Non-pigmented ciliary epithelial cell (primary cell): ENCODE measurements around the gene SV2A.
"Not testable (repeated sequence)": the region's sequence is repeated elsewhere in the genome, so short reads cannot be mapped to it uniquely, and the experiment has no call there.

ENCODE experiments used
- DNase-seq: peaks from one replicate; pipeline ENCODE4 v3.0.0-alpha.2; 2010; ENCODE audit warnings: low read depth

Gene SV2A

DNA sequence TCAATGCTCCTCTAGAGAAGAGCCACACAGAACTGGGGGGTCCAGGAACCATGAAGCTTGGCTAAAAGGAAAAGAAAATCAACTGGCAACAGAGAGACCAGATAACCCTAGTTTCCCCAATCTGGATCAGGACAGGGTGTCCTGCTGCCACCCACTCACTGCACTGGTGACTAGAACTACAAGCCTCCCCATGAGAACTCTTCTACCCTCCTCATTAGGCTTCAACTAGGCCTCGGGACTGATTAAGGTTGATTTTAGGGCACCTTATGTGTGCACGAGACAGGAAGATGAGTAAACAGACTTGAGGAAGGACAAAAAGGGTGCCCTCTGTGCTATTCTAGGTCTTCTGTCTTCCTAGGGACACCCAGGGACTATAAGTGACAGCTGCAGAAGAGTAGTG, 12.2 kb upstream of the SV2A start:
- DNase-seq: no peak

DNA sequence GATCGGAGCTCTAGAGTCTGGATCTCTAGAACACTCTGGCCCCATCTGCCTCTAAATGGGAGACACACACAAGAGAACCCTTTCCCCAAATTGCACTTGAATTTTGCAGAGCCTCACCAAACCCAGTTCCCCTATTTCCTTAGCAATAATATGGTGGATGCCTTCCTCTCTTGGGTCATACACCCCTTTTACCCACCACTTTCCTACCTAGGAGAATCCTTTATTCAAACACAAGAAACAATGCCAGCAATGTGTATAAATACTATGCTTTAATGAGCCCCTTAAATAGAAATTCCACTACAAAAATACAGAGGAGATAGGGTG, 10.7 kb upstream of the SV2A start:
- DNase-seq: no peak

DNA sequence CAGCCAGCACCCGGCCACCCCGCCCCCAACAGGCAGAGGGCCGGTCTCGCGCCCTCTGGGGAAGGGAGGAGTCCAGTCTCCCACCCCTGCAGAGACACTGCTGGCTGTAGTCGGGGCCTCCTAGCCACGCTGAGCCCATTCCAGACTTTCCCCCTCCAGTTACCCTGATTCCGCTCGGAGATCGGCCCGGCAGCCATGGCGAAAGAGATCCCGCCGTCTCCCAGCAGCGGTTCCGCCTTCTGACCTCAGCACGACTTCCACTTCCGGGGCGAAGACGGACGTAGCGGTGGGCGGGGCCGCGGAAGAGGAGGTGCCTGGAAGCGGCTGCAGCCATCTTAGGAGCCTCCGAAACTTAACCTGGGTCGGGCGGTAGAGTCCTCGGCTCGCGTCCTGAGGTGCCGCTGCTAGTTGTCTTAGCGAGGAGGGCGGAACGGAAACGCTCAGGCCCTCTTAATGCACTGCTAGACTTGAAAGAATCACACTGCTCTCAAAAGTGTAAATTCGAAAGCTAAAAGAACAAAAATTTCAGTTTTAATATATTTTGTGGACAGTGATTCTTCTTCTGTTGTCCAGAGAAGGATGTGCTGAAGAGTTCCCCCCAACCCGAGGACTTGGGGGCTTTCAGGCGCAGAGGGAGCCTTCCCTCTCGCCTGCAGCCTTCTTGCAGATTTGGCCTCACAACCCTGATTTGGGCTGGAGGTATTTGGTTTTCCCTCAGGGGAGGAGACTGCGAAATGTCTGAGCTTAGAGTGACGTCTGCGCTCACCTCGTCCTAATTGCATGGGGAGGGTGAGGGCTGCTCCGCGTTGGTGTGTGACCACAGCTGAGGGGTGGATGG, 10.1 kb upstream of the SV2A start, which contains the start of gene SF3B4:
SF3B4 (minus strand) TSS at position 241 of the 838 bp plus-strand sequence; CDS start at position 197, 44 bp downstream.
- peak; percentile 54 for DNase-seq

DNA sequence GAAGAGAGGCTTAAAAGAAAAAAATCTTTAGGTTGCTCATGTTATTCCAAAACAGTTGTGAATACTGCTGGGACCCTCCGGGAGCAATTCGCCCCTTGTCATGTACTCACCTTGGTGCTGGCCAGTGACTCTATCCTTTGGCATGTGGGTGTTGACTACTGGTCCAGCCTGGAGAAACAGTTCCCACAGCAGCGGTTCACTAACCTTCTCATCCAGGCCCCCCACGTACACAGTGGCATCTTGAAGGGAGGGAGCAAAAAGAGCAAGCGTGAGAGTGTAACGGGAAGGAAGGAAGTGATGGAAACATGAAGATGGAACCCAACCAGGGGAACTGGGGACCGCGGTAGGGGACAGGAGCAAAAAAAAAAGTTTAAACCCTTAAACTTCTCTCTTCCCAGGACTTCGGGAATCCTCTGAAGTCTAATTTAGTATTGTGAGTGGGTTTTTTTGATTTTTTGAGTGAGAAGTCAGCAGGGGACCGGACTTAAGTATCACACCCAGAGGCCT, 9.5 kb upstream of the SV2A start:
- DNase-seq: no peak

DNA sequence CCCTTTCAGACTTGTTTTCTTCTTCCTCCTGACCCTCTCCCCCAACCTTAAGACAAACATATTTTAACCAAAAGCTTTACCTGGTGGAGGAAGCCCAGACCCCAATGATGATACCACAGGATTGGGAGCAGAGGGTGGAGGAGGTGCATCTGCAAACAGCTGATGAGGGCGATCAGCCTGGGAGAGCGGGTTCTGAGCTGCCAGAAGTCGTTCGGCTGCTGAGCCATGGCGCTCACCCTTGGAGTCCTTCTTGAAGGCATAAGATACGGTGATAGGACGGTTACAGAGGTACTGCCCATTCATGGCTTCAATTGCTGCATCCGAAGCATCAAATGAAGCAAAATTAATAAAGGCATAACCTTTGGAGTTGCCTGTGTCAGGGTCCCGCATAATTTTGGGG, 8.7 kb upstream of the SV2A start:
- no peak for DNase-seq

DNA sequence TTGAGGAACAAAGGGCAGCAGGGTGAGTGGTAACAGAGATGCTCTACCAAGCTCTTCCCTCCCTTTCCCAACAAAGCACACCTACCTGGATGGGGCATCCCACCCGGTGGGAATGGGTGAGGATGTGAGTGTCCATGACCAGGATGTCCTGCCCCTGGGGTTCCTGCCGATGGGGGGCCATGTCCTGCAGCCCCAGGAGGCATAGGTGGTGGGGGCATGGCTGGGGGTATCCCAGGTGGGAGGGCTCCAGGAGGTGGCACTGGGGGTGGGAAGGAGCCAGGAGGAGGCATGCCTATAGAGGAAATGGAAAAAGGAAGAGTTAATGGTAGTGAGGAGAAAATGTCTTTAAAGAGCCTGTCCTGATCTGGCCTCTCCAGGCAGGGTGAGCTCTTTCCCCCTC, 8.1 kb upstream of the SV2A start:
- no peak for DNase-seq

DNA sequence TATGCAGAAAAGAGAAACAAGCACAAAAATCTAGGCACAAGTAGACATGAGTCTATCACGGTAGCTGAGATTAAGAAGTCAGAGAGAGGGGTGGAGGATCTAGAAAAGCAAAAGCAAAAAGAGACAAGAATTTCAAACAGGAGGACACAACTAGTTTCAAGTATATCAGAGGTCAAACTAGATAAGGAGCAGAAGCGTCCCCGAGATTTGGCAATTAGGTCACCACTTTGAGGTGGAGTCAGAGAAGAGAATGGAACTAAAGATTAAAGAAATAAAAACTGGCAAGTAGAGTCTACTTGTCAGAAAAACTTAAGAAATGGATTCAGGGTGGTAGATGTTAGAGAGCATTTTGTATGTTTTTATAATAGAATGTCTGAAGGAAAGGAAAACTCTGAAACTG, 7.7 kb upstream of the SV2A start:
- DNase-seq: no peak

DNA sequence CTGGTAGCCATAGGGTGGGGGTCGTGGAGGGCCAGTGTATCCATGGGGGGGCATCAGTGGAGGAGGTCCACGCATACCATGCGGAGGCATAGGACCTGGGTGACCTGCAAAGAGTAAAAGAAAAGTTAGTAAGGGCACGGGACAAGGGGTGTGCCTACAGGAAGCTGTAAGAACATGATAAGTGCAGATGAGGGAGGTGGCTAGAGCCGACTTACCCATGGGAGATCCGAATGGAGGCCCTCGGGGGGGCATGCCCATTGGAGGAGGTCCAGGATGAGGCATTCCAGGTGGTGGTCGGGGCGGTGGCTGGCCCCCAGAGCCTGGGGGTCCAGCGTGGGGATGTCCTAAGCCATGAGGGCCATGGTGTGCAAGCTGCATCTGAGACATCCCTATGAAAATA, 6.0 kb upstream of the SV2A start:
- DNase-seq: no peak

DNA sequence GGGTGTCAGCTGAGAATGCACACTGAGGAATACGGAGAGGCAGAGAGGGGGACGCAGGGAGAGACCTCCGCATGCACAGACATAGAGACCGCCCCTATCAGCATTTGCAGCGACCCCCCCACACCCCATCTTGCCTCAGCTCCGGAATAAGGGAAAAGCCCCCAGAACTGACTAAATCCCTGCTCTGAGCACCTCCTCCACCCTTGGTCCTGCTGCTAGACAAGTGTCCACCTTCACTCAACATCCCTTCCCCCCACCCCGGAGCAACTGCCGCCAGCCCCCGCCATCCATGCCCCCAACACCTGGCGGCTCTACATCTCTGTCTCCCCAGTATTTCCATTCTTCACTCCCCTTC, 769 bp downstream of the SV2A start:
- no peak for DNase-seq

DNA sequence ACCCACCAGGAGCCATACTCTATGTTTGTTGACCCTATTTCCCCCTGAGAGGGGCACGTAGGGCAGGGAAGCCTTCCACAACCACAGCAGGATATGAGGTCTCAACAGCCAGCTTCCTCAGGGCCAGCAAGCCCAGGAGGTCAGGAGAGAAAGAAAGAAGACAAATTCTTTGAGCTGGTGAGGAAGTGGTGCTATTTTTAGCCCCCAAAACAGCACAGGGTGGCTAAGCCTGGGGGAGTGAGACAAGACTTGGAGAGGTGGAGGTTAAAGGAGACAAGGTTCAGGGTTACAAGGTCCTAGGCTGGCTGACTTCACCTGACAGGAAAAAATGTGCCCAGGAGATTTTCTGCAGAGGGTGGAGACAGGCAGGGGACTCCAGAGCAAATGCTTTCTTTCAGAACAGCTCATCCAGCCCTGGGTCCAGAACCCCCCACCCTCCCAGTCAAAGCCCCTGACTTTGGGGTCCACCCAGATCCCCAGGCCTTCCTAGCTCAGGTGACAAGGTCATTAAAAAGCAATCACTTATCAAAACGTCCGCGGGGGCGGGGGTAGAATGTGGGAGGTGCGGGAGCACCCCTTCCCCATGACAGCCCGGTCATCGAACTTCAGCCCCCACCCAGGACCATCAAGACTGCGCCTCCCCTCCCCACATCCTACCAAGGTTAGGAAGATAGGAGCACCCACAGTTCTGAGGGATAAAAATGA, 1.3 kb downstream of the SV2A start:
- DNase-seq: no peak

DNA sequence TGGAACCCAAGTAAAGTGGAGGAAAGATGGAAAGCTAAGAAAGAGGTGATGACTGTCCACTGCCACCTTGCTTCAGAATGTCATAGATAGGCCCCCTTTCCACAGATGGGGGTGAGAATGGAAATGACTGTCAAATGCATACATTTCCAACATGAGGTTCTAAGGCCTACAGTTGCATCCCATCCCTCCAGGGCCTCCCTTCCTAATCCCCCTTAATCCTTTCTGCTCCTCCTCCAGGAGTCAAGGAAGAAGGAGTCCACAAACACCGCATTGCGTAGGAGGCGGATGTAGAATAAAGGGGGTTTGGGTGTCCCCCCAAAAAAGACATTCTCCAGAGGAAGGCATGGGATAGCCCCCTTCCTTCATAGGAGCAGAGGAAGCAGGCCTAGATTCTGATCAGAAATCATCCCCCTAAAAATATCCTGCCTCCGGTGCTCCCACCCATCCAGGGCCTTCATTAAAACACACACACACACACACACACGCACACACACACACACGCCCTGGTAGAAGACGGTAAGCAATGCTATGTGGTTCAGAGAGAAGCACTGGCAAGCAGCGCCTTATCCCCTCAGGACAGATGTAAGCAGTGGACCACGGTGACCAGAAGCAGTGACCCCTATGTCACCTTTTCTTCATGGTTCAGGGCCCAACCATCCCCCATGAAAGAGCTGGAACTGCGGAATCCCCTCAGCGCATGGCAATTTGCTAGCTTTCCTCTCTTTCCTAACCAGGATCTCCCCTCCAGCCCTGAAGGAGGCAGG, 2.0 kb downstream of the SV2A start:
- DNase-seq: no peak

DNA sequence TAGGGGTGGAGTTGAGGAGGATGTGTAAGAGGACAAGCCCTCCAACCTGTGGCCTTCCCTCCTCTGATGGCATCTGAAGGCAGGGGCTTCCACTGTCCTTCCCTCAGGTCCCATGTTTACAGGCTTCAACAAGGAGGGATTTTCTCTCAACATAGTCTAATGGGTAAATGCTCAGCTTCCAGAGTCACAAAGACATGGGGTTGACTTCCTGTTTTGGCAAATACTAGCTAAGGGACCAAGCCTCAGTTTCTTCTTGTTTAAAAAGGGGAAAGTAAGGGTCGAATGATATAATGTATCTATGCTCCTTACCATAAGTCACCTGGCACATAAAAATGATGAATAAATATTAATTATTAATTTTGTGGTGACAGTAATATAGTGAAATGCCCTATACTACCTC, 3.1 kb downstream of the SV2A start:
- DNase-seq: no peak

DNA sequence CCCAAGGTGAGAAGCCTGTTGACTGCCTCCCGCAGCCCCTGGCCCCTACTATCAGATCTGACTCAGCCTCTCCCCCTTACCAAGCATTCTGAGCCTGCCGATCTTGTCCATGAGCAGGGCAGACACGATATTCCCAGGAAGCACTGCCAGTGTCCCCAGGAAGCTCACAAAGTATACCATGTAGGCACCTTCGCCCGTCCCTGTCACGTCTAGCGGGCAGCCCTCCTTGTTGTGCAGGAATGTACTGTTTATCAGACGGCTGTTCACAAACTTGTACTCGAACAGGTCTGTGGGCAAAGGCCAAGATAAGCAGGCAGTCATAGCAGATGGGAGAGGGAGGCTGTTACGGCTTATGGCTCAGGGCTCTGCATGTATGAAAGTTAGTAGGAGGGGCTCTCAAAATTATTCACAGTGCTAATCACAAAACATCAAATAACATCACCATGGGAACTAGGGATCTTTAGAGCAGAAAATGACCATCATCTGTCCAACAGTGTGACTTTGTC, 11.0 kb downstream of the SV2A start:
- DNase-seq: no peak

DNA sequence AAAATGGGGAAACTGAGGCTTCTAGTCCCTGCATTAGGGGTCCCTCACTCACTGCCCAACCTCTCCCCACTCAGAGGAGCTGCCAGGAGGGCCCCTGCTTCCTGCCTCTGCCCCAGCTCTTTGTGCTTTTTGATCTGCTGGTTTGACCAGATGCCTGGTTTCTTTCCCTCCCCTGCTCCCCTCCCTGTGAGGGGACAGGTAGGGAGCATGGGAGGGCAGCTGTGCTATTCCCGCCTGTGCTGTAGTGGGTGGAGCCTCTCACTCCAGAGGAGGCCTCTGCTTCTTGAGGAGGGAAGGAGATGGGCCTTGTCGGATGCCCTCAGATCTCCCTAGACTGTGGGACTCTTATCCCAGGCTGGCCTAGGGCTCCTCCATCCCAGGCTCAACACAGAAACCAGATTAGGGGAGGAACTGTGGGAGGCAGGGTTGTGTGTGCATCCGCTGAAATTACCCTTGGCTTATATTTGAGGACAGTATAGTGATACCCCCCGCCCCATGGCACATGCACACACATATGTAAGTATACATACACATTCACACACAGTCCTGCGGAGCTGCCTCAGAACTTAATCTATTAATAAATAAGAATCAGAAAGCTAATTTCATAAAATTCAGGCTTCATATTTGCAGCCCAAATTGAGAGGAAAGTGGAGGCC, 13.7 kb downstream of the SV2A start:
- DNase-seq: no peak

DNA sequence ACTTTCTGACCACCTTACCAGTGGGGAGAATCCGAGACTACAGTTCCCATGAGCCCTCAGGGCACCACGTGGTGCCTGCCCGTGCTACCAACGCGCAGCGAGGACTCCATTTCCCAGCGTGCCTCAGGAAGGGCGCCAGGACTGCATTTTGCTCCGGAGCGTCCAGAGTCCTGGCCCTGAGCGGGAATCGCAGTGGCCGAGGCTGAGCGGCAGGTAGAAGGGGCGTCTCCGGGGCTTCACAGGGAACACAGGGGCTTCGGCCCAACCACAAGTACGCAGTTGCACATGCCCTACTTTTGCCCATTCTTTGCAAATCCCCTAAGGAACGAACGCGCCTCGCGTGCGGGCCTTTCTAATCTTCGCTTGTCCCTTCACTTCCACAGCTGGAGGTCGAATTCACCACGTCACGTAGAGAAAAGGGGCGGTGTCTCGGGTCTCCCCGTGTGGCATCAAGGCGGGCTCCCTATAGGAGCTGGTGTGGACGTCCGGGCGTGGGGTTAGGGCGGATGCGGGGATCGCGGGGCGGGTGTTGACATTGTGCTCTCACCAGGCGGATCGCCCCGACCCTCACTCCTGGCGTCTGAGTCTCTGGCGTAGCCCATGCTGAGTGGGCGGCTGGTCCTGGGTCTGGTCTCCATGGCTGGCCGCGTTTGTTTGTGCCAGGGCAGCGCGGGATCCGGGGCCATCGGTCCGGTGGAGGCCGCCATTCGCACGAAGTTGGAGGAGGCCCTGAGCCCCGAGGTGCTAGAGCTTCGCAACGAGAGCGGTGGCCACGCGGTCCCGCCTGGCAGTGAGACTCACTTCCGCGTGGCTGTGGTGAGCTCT, 18.0 kb downstream of the SV2A start, which contains the start of gene BOLA1:
BOLA1 (plus strand) TSS at position 109 of the 825 bp plus-strand sequence; CDS start at position 601, 492 bp downstream.
- DNase-seq: no peak

DNA sequence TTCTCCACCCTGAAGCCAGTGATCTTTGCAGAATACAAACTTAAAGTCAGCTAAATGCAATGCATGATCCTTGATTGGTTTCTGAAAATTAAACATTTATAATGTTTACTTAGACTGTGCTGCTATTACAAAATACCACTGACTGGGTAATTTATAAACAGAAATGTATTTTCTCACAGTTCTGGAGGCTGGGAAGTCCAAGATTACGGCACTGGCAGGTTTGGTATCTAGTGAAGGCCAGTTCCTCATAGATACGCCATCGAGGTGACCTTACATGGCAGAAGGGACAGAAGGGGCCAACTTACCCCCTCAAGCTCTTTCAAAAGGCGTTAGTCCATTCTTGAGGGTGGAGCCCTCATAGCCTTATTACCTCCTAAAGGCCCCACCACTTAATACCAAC, 21.1 kb downstream of the SV2A start:
- no peak for DNase-seq

DNA sequence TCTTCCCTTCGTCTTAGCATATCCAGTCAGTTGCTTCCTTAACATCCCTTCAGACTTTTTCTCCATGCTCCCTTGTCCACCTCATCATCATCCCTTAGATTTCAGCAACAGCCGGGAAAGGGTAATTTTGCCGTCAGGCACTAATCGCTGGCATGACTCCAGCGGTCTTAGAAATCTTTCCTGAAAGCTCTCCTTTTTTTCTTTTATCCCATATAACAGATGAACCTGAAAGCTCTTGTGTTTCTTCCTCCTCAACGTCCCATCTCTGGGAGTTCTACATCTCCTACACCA, 28.7 kb downstream of the SV2A start:
- DNase-seq: no peak

DNA sequence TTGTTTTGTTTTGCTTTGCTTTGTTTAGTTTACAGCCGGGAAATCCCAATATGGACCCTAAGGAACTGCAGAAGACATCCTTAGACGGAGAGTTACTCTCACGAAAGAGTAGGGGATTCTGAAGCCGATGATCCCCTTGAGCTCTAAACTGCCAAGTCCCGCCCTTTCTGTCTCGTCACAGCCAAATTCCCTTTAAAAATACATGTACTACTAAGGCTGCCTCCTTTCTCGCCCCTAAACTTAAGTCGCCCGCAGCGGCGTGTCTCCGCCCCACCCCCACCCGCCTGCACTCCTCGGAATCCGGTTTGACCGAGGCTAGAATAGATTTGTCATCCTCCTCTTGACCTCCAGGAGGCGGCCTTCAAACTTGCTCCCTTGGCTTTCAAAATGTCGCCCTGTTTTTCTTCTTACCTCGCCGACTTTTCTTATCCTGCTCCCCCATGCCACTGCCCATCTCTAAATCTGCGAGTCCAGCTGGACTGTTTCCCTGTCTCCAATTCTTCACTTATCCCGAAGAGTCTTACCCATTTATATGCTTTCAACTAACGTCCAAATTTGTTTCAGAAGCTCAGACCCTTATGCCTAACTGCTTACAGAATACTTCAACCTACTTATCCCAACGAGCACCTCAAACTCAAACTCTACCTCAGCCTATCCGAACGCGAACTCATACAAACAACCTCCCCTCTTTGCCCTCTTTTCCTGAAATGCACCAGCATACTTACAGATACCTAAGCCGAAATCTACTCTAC, 29.2 kb downstream of the SV2A start:
- DNase-seq: no peak

DNA sequence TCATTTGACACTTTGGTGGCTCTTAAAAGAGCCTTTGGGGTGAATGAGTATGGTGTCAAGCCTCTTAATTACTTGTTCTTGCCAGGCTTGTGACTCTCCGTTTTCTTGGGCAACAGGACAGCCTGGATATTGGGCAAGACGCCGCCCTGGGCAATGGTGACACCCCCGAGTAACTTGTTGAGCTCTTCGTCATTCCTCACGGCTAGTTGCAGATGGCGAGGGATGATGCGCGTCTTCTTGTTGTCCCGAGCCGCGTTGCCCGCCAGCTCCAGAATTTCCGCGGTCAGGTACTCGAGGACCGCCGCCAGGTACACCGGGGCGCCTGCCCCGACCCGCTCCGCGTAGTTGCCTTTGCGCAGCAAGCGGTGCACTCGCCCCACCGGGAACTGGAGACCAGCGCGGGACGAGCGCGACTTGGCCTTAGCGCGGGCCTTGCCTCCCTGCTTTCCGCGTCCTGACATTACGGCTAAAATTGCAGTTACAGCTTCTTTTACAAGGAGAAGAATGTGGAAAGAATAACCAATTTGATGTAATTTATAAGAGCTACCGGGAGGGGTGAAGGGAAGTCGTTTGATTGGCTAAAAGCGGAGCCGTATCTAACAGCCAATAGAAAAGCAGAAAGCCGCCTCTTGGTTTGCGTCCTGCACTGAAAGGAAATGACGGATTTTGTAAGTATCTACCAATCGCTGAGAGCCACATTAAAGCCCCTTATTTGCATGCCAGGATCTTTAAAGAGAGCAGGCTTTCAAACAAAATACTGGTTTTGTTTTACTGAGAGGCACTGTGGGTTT, 30.0 kb downstream of the SV2A start:
- peak; percentile 97 for DNase-seq

DNA sequence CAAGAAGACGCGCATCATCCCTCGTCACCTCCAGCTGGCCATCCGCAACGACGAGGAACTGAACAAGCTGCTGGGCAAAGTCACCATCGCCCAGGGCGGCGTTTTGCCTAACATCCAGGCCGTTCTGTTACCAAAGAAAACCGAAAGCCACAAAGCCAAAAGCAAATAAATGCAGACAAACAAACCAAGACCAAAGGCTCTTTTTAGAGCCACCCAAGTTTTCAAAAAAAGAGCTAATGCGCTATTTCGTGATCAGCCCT, 30.5 kb downstream of the SV2A start:
- not testable (repeated sequence) for DNase-seq
